ENCODE results near the gene PIEZO2. TPM values are rescaled to one million over a fixed set of nuclear protein-coding genes. Genes with fewer than 3 reads are reported as not detected.

PIEZO2 gene
- total RNA-seq, 1 experiment from 2014 or later: 3.0 TPM

DNA sequence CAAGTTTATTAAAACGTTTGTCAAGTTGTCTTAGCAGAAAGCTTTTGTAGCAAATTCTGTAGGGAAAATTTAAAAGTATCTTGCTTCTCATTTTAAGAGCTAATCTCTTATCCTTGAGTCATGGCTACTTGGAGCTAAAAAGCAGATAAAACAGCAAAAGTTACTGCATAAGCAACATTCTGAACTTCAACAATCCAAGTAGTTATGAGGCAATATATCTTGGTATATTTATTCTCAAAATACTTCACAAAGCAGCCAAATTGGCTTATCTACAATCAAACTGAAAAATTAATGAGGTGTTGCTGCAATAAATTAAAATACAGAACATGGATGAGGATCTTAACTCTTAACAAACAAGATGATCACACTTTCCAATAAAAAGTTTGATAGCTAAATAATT lies 306.5 kb downstream of the PIEZO2 start:
- Histone ChIP-seq H3K36me3 (replicated peaks; ENCODE audit: control insufficient read depth, insufficient read depth, low read length) (no peaks in the 10 kb centered on the region), H3K4me3 (ENCODE audit: insufficient read depth, low read depth, low read length) (no peak overlapping the region), H3K27me3 (ENCODE audit: control insufficient read depth, insufficient read depth, low read length) (no peaks in the 10 kb centered on the region)
- DNase-seq: no peak

DNA sequence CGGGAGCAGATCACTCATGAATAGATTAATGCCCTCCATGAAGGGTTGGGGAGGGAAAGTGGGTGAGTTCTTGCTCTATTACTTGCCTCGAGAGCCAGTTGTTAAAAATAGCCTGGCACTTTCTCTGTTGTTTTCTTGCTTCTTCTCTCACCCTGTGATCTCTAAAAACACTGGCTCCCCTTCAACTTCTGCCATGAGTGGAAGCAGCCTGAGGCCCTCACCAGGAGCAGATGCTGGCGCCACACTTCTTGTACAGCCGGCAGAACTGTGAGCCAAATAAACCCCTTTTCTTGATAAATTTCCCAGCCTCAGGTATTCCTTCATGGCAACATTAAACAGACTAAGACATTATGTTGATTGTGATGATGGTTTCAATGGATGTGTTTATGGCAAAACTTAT lies 307.0 kb downstream of the PIEZO2 start:
- DNase-seq: no peak
- Histone ChIP-seq H3K27me3 (ENCODE audit: control insufficient read depth, insufficient read depth, low read length) (no peaks in the 10 kb centered on the region), H3K4me3 (ENCODE audit: insufficient read depth, low read depth, low read length) (no peak overlapping the region), H3K36me3 (replicated peaks; ENCODE audit: control insufficient read depth, insufficient read depth, low read length) (no peaks in the 10 kb centered on the region)

DNA sequence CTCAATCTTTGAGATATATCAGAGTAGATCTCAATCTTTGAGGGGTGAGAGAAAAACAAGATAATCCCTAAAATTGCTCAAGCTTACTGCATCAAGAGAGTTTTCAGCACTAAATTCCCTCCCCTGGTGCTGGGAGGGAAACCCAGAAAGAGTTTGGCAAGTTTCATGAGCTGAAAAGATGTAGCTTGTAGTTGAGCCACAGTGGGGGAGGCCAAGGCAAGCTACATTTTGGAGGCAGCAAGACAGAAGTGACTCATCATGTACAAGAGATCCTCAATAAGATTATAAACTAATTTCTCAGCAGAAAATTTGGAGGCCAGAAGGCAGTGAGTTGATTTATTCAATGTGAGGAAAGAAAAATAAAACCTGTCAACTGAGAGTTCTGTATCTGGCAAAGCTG lies 308.2 kb downstream of the PIEZO2 start:
- Histone ChIP-seq H3K36me3 (replicated peaks; ENCODE audit: control insufficient read depth, insufficient read depth, low read length) (no peaks in the 10 kb centered on the region), H3K27me3 (ENCODE audit: control insufficient read depth, insufficient read depth, low read length) (no peaks in the 10 kb centered on the region), H3K4me3 (ENCODE audit: insufficient read depth, low read depth, low read length) (no peak overlapping the region)
- DNase-seq: no peak

DNA sequence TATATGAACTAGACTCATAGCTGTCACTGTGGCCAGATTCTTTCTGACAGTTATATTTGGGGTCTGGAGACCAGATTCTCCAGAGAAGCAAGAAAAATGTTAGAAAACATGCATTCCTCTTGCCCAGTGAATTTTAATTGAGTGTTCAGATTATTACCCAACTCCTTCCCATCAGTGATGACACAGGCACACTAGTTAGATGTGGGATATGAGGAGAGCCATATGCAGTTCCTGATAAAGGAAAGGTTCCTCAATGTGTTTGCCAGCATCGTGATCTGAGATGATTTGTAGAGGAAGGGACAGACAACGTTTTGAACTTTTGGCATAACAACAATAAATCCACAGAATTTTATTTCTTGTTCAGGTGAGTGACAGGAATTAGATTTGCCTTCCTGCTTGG lies 308.6 kb downstream of the PIEZO2 start:
- no peaks in the 10 kb centered on the region for H3K27me3 ChIP-seq (ENCODE audit: control insufficient read depth, insufficient read depth, low read length)
- DNase-seq: no peak
- no peaks in the 10 kb centered on the region for H3K36me3 ChIP-seq (replicated peaks; ENCODE audit: control insufficient read depth, insufficient read depth, low read length)
- H3K4me3 ChIP-seq (ENCODE audit: insufficient read depth, low read depth, low read length): no peak overlapping the region

DNA sequence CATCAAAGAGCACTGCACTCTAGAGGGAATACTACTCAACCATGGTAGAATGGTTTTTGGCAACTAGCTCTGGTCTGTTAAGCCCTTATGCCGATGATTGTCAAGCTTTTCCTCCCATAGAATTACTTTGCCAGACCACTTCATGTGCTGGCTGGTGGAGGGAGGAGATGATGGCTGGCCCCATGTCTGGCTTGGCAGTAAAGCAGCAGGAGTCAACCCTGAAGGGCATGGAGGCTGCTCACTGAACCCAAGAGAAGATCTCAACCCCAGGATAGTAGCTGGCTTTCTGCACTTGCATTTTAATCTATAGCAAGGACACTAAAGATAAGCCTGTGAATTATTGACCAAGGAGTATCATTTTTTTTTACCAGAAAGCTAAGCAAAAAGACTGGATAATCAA lies 309.9 kb downstream of the PIEZO2 start:
- H3K36me3 ChIP-seq (replicated peaks; ENCODE audit: control insufficient read depth, insufficient read depth, low read length): no peaks in the 10 kb centered on the region
- DNase-seq: no peak
- no peaks in the 10 kb centered on the region for H3K27me3 ChIP-seq (ENCODE audit: control insufficient read depth, insufficient read depth, low read length)
- no peak overlapping the region for H3K4me3 ChIP-seq (ENCODE audit: insufficient read depth, low read depth, low read length)

DNA sequence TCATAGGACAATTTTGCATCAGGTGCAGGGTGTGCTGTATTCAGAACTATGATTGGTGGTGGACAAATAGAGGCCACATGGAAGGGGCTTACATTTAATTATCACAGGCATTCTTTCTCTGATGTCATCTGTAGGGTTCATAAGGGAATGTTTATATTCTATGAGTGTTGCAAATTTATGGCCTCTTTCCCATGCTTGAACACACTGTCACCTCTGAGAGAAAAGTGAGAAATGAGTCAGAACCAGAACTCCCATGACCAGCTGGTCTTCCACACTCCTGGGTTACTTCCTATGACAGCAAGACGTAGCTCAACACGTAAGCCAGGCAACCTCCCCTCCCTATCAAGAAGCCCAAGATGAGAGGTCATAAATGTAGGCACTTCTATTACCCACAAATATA lies 310.8 kb downstream of the PIEZO2 start:
- no peak for DNase-seq
- Histone ChIP-seq H3K27me3 (ENCODE audit: control insufficient read depth, insufficient read depth, low read length) (no peaks in the 10 kb centered on the region), H3K36me3 (replicated peaks; ENCODE audit: control insufficient read depth, insufficient read depth, low read length) (no peaks in the 10 kb centered on the region)

DNA sequence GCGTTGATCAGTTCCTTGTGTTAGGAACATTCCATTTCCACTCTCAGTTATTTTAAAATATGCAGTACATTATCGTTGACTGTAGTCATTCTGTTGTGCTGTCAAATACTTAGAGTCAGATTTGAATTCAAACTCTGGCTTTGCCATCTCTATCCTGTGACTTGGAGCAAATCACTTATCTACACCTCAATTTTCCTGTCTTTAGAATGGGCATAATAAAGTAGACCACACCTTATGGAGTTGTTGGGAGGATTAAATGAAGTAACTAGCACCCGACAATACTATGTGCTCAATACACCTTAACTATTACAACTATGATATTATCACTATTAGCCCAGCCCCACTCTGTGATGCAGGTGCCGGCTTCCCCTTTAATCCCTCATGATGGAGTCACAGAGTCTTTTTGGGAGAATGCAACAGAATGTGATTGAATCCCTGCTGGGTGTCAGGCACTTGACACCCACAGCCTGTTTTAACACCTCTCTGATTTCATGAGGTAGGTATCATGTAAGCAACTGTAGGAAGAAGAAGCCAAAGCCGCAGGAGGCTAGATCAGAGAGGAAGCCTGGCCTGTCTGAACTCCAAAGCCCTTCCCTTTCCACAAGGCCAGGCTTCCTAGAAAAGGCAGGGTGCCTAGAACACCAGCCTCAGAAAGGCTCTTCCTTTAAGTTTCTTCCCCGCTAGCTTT lies 315.1 kb downstream of the PIEZO2 start:
- Histone ChIP-seq H3K4me3 (ENCODE audit: insufficient read depth, low read depth, low read length) (no peak overlapping the region), H3K36me3 (replicated peaks; ENCODE audit: control insufficient read depth, insufficient read depth, low read length) (no peaks in the 10 kb centered on the region), H3K27me3 (ENCODE audit: control insufficient read depth, insufficient read depth, low read length) (no peaks in the 10 kb centered on the region)
- DNase-seq: no peak

More for the DNA sequence above, 310.8 kb downstream of the PIEZO2 start:
- H3K4me3 ChIP-seq (ENCODE audit: insufficient read depth, low read depth, low read length): no peak overlapping the region

DNA sequence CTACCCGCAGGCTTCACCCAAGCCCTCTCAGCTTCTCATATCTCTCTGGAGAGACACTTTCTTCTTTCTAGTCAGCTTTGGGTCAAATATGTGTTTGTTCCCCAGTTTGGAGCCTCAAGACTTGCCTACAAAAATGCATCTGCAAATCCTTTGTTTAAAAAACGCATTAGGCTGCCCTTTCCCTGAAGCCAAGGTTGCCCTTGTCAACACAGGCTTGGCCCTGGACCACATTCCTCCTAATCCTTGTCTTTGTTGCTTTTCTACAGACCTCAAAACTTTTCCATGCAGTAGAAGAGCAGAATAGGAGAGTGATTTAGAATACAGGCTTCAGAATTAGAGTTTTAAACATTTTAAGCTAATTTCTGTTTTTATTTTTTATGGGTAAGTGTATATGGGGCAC lies 315.7 kb downstream of the PIEZO2 start:
- DNase-seq: no peak
- H3K4me3 ChIP-seq (ENCODE audit: insufficient read depth, low read depth, low read length): no peak overlapping the region
- no peaks in the 10 kb centered on the region for H3K27me3 ChIP-seq (ENCODE audit: control insufficient read depth, insufficient read depth, low read length)
- no peaks in the 10 kb centered on the region for H3K36me3 ChIP-seq (replicated peaks; ENCODE audit: control insufficient read depth, insufficient read depth, low read length)

DNA sequence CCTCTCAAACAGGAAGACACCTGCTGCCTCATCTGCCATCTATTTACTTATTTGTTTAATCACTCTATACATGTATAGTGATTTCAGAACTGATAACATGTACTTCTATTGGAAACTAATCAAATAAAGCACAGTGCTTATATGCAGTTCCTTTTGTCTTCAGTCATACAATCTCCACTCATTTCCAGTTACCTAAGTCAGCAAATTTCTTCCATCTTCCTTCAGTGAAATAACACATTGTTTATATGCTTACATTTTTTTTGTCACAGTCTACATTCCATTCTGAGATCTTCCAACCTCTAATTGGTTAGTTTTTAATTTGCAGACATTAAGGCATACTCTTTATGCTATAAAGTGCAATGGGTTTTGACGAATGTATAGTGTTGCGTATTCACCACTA lies 323.0 kb downstream of the PIEZO2 start:
- H3K4me3 ChIP-seq (ENCODE audit: insufficient read depth, low read depth, low read length): no peak overlapping the region
- H3K36me3 ChIP-seq (replicated peaks; ENCODE audit: control insufficient read depth, insufficient read depth, low read length): no peaks in the 10 kb centered on the region
- no peaks in the 10 kb centered on the region for H3K27me3 ChIP-seq (ENCODE audit: control insufficient read depth, insufficient read depth, low read length)
- no peak for DNase-seq

DNA sequence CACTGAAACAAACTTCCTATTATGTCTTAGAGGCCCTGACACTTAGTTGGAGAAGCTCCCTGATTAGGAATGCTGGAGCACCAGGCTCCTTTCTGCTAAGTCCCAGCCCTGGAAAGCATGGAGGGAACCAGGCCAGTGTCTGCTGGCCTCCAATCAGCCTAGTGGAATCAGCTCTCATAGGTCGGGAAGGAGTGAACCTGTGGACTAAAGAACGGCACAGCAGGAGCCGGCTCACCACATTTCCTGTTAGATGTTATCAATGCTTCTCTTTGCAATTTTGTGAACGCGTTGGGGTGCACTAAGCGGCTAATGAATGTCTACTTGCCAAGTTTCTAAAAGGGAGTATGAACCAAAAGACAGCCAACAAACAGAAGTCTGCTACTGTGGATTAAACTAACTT lies 326.9 kb downstream of the PIEZO2 start:
- H3K4me3 ChIP-seq (ENCODE audit: insufficient read depth, low read depth, low read length): no peak overlapping the region
- no peaks in the 10 kb centered on the region for H3K36me3 ChIP-seq (replicated peaks; ENCODE audit: control insufficient read depth, insufficient read depth, low read length)
- no peaks in the 10 kb centered on the region for H3K27me3 ChIP-seq (ENCODE audit: control insufficient read depth, insufficient read depth, low read length)
- DNase-seq: no peak

DNA sequence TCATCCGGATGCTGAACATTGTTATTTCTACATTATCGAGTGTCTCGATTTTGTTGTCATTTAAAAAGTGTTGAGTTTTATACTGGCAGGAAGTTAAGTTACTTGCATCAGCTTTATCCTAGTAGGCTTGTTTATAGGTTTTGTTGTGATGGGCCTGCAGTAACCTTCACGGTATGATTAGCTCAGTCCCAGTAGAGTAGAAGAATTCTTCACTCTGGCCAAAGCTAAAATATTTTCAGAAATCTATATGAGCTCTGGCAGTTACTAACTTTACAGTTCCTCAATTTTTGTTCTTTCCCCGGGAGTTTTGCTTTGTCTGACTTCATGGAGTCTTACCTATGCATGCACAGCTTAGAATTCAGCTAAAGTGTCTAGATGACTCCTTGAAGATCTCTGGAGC lies 328.7 kb downstream of the PIEZO2 start:
- Histone ChIP-seq H3K27me3 (ENCODE audit: control insufficient read depth, insufficient read depth, low read length) (no peaks in the 10 kb centered on the region), H3K36me3 (replicated peaks; ENCODE audit: control insufficient read depth, insufficient read depth, low read length) (no peaks in the 10 kb centered on the region), H3K4me3 (ENCODE audit: insufficient read depth, low read depth, low read length) (no peak overlapping the region)
- no peak for DNase-seq

DNA sequence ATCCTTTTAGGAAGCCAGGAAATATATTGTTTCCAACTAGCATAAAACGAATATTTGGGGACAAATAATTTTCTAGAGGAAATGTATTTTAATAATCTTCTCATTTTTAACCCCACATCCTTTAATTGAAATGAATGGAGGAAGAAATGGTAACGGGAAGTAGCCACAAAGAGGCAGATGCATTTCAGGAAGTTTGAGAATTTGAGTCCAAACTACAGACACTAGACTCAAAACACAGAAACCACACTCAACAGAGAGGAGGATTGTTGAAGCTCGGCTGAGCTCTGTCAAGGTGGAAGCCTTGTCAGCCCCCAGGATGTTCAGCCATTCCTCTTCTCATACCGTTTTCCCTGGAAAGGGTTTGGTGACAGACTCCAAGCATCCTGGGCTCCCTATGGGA lies 335.0 kb downstream of the PIEZO2 start:
- Histone ChIP-seq H3K36me3 (replicated peaks; ENCODE audit: control insufficient read depth, insufficient read depth, low read length) (no peaks in the 10 kb centered on the region), H3K4me3 (ENCODE audit: insufficient read depth, low read depth, low read length) (no peak overlapping the region), H3K27me3 (ENCODE audit: control insufficient read depth, insufficient read depth, low read length) (no peaks in the 10 kb centered on the region)
- DNase-seq: no peak

DNA sequence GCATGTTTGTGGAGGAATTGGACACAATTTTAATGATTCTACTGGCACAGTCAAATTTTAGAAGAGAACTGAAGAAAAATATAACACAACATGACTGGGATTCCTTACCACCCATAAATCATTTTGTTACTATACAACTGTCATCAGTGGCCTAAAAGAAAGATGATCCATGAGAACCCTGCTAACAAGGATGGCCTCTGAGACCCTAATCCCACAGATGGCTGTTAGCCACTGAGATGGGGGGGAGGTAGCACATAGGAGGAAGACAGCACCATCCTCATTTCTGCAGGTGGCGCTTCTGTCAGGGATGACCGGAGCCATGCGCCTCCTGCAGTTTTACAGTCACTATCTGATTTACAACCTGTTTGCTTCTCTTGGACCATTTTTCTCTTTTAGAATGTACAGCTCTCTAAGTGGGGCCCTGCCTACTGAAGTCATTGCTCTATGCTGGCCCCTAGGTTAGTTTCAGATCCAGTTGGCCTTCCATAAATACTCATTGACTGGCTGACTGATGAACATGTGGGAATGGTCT lies 343.7 kb downstream of the PIEZO2 start:
- Histone ChIP-seq H3K36me3 (replicated peaks; ENCODE audit: control insufficient read depth, insufficient read depth, low read length) (no peaks in the 10 kb centered on the region), H3K4me3 (ENCODE audit: insufficient read depth, low read depth, low read length) (no peak overlapping the region), H3K27me3 (ENCODE audit: control insufficient read depth, insufficient read depth, low read length) (no peaks in the 10 kb centered on the region)
- DNase-seq: no peak

DNA sequence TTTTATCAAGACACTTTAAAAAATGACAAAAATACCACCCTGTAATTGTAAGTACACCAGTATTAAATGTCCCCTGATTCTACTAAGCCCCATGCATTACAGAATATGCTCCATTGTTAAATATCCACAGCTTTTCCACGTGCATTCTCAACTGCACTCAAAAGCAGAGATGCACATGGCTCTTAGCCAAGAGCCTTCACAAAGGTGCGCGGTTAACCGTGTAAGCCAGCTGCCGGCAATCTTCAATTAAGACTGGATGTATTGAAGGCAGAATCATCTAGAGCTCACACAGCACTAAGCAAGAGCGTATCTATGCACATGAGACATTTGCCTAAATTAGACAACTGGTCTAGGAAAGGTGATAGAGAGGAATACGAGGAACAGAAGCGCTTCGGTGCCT lies 345.2 kb downstream of the PIEZO2 start:
- no peak for DNase-seq
- Histone ChIP-seq H3K27me3 (ENCODE audit: control insufficient read depth, insufficient read depth, low read length) (no peaks in the 10 kb centered on the region), H3K4me3 (ENCODE audit: insufficient read depth, low read depth, low read length) (no peak overlapping the region), H3K36me3 (replicated peaks; ENCODE audit: control insufficient read depth, insufficient read depth, low read length) (no peaks in the 10 kb centered on the region)

DNA sequence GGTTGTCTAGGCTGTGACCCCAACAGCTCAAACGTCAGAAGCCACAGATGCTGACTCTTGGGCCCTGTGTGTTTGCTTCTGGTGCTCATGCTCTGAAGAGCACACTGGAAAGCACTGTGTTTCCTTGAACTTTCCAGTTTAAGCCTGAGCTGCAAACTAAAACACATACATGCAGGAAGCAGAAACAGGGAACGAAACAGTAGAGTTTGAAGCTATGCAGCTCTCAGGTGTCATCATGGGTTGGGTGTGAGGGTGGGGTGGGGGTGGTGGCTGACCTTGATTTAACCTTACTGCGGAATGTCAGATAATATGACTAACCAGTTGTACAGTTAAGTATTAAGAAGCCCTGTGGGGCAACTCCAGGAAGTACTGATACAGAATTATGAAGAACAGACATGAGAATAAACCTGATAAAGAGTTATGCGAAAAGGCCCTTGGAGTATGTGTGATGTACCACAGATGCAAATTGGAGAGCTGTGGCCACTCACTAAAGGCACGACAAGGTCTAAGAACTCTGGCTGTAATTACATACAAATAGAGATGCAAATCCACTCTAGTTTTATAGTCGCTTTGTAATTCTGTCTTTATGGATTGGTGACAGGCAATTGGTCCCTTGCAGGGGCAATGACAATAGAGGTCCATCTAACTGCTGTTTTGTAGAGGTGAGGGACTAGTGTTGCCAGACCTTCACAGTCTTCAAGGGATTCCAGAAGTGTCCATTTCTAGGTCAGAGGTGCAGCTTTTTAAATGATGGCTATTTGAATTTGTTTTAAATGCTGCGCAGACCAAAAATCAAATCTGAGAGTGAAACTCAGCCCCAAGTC lies 350.4 kb downstream of the PIEZO2 start:
- no peak for DNase-seq
- H3K36me3 ChIP-seq (replicated peaks; ENCODE audit: control insufficient read depth, insufficient read depth, low read length): no peaks in the 10 kb centered on the region
- H3K27me3 ChIP-seq (ENCODE audit: control insufficient read depth, insufficient read depth, low read length): no peaks in the 10 kb centered on the region
- H3K4me3 ChIP-seq (ENCODE audit: insufficient read depth, low read depth, low read length): no peak overlapping the region

Measured in H7 (cell line).